MM.1S (cell line): Measurements from ENCODE around the gene TBC1D8.

ENCODE experiments used
- DNase-seq: peaks from one replicate; pipeline ENCODE4 v3.0.0-alpha.2; 2015
- H2AFZ ChIP-seq: fragments of 300-600 bp; sonication (generic); 2 replicates; pipeline ENCODE4 v1.6.0; 2016; ENCODE audit warnings: antibody characterized with exemption, low read length
- H3F3A ChIP-seq: fragments of 300-600 bp; sonication (generic); 2 replicates; pipeline ENCODE4 v1.6.1; 2016; ENCODE audit warnings: mild to moderate bottlenecking, antibody characterized with exemption, low read length, moderate library complexity, mixed read lengths; ENCODE audit not compliant: insufficient read depth
- H3K27ac ChIP-seq: fragments of 300-600 bp; sonication (generic); 2 replicates; pipeline ENCODE4 v1.5.1; 2016; ENCODE audit warnings: mild to moderate bottlenecking, low read length
- H3K27me3 ChIP-seq: fragments of 300-600 bp; sonication (generic); replicated peaks from 2 replicates; pipeline ENCODE4 v1.6.0; 2016; ENCODE audit warnings: low read length; ENCODE audit not compliant: insufficient read depth
- H3K36me3 ChIP-seq: fragments of 300-600 bp; sonication (generic); replicated peaks from 2 replicates; pipeline ENCODE4 v1.6.1; 2016; ENCODE audit warnings: mild to moderate bottlenecking, low read length, mixed read lengths; ENCODE audit not compliant: insufficient read depth
- H3K4me1 ChIP-seq: fragments of 300-600 bp; sonication (generic); 2 replicates; pipeline ENCODE4 v1.6.1; 2016; ENCODE audit warnings: low read length, mixed read lengths
- H3K4me2 ChIP-seq: fragments of 300-600 bp; sonication (generic); 2 replicates; pipeline ENCODE4 v1.6.0; 2016; ENCODE audit warnings: low read depth, low read length
- H3K4me3 ChIP-seq: fragments of 300-600 bp; sonication (generic); 2 replicates; pipeline ENCODE4 v1.5.1; 2016; ENCODE audit warnings: low read length, mixed read lengths
- H3K79me2 ChIP-seq: fragments of 300-600 bp; sonication (generic); 2 replicates; pipeline ENCODE4 v1.6.1; 2016; ENCODE audit warnings: mixed run types, low read length, mixed read lengths
- H3K9ac ChIP-seq: fragments of 300-600 bp; sonication (generic); 2 replicates; pipeline ENCODE4 v1.6.1; 2016; ENCODE audit warnings: low read length, mixed read lengths
- H3K9me2 ChIP-seq: fragments of 300-600 bp; sonication (generic); replicated peaks from 2 replicates; pipeline ENCODE4 v1.6.1; 2016; ENCODE audit warnings: mild to moderate bottlenecking, low read length, mixed read lengths; ENCODE audit not compliant: insufficient read depth
- H3K9me3 ChIP-seq: fragments of 300-600 bp; sonication (generic); replicated peaks from 2 replicates; pipeline ENCODE4 v1.6.1; 2016; ENCODE audit warnings: mild to moderate bottlenecking, low read length, mixed read lengths; ENCODE audit not compliant: insufficient read depth
- H4K20me1 ChIP-seq: fragments of 300-600 bp; sonication (generic); 2 replicates; pipeline ENCODE4 v1.6.1; 2016; ENCODE audit warnings: mild to moderate bottlenecking, low read length, moderate library complexity, mixed read lengths; ENCODE audit not compliant: insufficient read depth
- EZH2 ChIP-seq: fragments of 300-600 bp; sonication (generic); optimal IDR thresholded peaks from 2 replicates; pipeline ENCODE3; 2017; ENCODE audit warnings: low read depth, mild to moderate bottlenecking, antibody characterized with exemption, low read length, mixed read lengths
- EZH2phosphoT487 ChIP-seq: fragments of 300-600 bp; sonication (generic); IDR thresholded peaks from 2 replicates; pipeline ENCODE4 v1.6.1; 2018; ENCODE audit warnings: antibody characterized with exemption, low read length
- TF ChIP-seq, protein P1 (sequence below): fragments of 300-600 bp; sonication (generic); IDR thresholded peaks from 2 replicates; pipeline ENCODE4 v1.5.1; 2016; ENCODE audit warnings: antibody characterized with exemption, low read length, mixed read lengths

TBC1D8 gene

DNA sequence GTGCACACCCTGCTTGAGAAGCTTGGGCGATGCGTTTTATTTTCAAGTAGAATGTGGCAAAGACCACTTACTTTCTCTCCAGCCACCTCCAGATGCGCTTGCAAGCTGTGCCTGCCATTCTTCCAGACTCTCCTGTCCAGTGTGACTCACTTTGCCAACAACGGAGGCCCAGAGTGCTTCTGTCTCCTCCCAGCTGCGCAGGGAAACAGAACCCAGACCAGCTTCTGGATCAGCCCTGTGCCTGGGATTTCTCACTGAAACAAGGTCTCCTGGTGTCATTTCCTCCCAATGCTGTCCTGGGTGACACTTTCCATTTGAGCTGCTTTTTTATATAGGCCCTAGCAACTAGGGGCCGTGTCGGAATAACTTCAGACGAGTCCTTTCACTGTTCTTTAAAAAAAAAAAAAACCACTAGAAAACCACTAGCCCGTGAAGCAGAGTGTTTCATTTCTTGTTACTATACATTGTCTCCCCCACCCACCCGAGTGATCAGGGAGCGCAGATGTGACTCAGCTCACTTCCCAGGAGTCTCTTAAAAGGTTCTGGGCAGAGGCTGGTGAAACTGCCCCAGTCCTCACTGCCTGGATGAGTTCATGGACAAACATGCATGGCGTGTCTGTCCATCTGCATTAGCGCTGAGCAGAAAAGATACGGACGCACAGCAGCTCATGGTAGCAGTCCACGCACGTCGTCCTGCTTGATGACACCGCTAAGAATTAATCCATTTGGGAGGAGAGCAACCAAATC lies 174.4 kb downstream of the TBC1D8 start:
- TF ChIP-seq EZH2 (no peak), EZH2phosphoT487 (no peak)
- TF ChIP-seq, protein P1, sequence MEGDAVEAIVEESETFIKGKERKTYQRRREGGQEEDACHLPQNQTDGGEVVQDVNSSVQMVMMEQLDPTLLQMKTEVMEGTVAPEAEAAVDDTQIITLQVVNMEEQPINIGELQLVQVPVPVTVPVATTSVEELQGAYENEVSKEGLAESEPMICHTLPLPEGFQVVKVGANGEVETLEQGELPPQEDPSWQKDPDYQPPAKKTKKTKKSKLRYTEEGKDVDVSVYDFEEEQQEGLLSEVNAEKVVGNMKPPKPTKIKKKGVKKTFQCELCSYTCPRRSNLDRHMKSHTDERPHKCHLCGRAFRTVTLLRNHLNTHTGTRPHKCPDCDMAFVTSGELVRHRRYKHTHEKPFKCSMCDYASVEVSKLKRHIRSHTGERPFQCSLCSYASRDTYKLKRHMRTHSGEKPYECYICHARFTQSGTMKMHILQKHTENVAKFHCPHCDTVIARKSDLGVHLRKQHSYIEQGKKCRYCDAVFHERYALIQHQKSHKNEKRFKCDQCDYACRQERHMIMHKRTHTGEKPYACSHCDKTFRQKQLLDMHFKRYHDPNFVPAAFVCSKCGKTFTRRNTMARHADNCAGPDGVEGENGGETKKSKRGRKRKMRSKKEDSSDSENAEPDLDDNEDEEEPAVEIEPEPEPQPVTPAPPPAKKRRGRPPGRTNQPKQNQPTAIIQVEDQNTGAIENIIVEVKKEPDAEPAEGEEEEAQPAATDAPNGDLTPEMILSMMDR, result no peak
- Histone ChIP-seq H3K4me1 (no peaks in the 10 kb centered on the region), H3K79me2 (no peaks in the 10 kb centered on the region), H3K27me3 (no peaks in the 10 kb centered on the region), H3F3A (no peaks in the 10 kb centered on the region), H3K9me2 (no peaks in the 10 kb centered on the region), H3K9ac (no peak overlapping the region), H3K27ac (no peak overlapping the region), H3K36me3 (no peaks in the 10 kb centered on the region), H2AFZ (no peak overlapping the region), H3K4me3 (no peak overlapping the region), H4K20me1 (no peaks in the 10 kb centered on the region), H3K9me3 (no peaks in the 10 kb centered on the region), H3K4me2 (no peak overlapping the region)
- no peak for DNase-seq

DNA sequence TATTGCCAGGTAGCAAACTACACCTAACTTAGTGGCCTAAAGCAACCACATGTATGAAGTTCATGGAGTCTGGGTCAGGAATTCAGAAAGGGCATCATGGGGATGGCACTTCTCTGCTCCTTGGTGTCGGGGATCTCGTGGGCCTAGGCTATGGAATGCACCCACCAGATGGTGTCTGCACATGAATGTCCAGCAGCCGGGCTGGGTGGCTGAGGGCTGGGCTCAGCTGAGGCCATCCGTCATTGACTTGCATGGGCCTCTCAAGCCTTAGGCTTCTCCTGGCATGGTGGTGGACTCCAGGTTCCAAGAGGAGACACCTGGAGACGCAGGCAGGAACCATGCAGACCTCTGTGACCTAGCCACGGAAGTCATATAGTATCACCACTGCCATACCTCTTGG lies 175.1 kb downstream of the TBC1D8 start:
- Histone ChIP-seq H4K20me1 (no peaks in the 10 kb centered on the region), H3K4me1 (no peaks in the 10 kb centered on the region), H3K79me2 (no peaks in the 10 kb centered on the region), H3F3A (no peaks in the 10 kb centered on the region), H3K27ac (no peak overlapping the region), H3K9me3 (no peaks in the 10 kb centered on the region), H3K9ac (no peak overlapping the region), H3K4me3 (no peak overlapping the region), H3K27me3 (no peaks in the 10 kb centered on the region), H3K36me3 (no peaks in the 10 kb centered on the region), H2AFZ (no peak overlapping the region), H3K9me2 (no peaks in the 10 kb centered on the region), H3K4me2 (no peak overlapping the region)
- no peak for TF ChIP-seq EZH2
- TF ChIP-seq, protein P1, result no peak
- no peak for TF ChIP-seq EZH2phosphoT487
- DNase-seq, result no peak

DNA sequence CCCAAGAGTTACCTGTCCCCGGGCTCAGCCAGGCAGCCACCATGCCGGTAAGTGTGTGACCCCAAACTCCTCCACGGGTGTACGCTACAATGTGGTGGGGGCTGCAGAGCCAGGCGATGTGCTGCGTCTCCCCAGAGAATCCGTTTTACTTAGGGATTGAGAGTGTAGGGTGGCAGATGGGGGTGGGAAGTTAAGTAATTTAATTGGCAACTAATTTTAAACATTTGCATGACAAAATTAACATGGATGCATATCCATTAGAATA lies 175.7 kb downstream of the TBC1D8 start:
- Histone ChIP-seq H3K36me3 (no peaks in the 10 kb centered on the region), H2AFZ (no peak overlapping the region), H3K9ac (no peak overlapping the region), H3K27ac (no peak overlapping the region), H3K4me2 (no peak overlapping the region), H3K9me3 (no peaks in the 10 kb centered on the region), H3K4me3 (no peak overlapping the region), H3K4me1 (no peaks in the 10 kb centered on the region), H4K20me1 (no peaks in the 10 kb centered on the region), H3K9me2 (no peaks in the 10 kb centered on the region), H3K79me2 (no peaks in the 10 kb centered on the region), H3K27me3 (no peaks in the 10 kb centered on the region), H3F3A (no peaks in the 10 kb centered on the region)
- DNase-seq, result no peak
- TF ChIP-seq EZH2phosphoT487, result no peak
- TF ChIP-seq, protein P1, result no peak
- TF ChIP-seq EZH2, result no peak
